Neural progenitor cell (in vitro differentiated cells): Measurements from ENCODE around the gene HDDC2. TPM values are rescaled to one million over a fixed set of nuclear protein-coding genes. Genes with fewer than 3 reads are reported as not detected.

Experiments
- DNase-seq: peaks from one replicate; pipeline ENCODE4 v3.0.0-alpha.2; 2016; ENCODE audit warnings: low spot score
- H2AFZ ChIP-seq: fragments of 200-600 bp; sonication (generic); replicated peaks from 2 replicates; pipeline ENCODE4 v1.6.1; 2016; ENCODE audit warnings: antibody characterized with exemption
- H3F3A ChIP-seq: fragments of 200-600 bp; sonication (generic); 2 replicates; pipeline ENCODE4 v1.6.1; 2016; ENCODE audit warnings: antibody characterized with exemption, low read depth
- H3K27ac ChIP-seq: fragments of 200-600 bp; sonication (generic); 2 replicates; pipeline ENCODE4 v1.5.1; 2016; ENCODE audit warnings: mild to moderate bottlenecking
- H3K27me3 ChIP-seq: fragments of 200-600 bp; sonication (generic); 2 replicates; pipeline ENCODE4 v1.6.1; 2016; ENCODE audit warnings: mild to moderate bottlenecking, moderate library complexity
- H3K36me3 ChIP-seq: fragments of 200-600 bp; sonication (generic); 2 replicates; pipeline ENCODE4 v1.5.1; 2016
- H3K4me1 ChIP-seq: fragments of 200-600 bp; sonication (generic); 2 replicates; pipeline ENCODE4 v1.6.1; 2016; ENCODE audit warnings: mixed run types
- H3K4me2 ChIP-seq: fragments of 200-600 bp; sonication (generic); 2 replicates; pipeline ENCODE4 v1.6.1; 2016
- H3K4me3 ChIP-seq: fragments of 200-600 bp; sonication (generic); 2 replicates; pipeline ENCODE4 v1.5.1; 2016
- H3K79me2 ChIP-seq: fragments of 200-600 bp; sonication (generic); 2 replicates; pipeline ENCODE4 v1.6.1; 2016; ENCODE audit warnings: low read depth
- H3K9ac ChIP-seq: fragments of 200-600 bp; sonication (generic); 2 replicates; pipeline ENCODE4 v1.6.1; 2016
- H3K9me3 ChIP-seq: fragments of 200-600 bp; sonication (generic); 2 replicates; pipeline ENCODE4 v1.5.1; 2016; ENCODE audit warnings: low read depth
- H4K20me1 ChIP-seq: fragments of 200-600 bp; sonication (generic); 2 replicates; pipeline ENCODE4 v1.6.1; 2016; ENCODE audit warnings: low read depth
- H3K27ac Mint-ChIP-seq: 3 replicates; pipeline ENCODE4 v1.8.0; 2021; ENCODE audit warnings: mixed read lengths
- H3K27me3 Mint-ChIP-seq: 2 replicates; pipeline ENCODE4 v1.8.0; 2022; ENCODE audit warnings: low read depth, mild to moderate bottlenecking, inconsistent platforms, moderate library complexity, mixed read lengths; ENCODE audit not compliant: insufficient read depth
- H3K36me3 Mint-ChIP-seq: 3 replicates; pipeline ENCODE4 v1.8.0; 2021; ENCODE audit warnings: mixed read lengths
- H3K4me1 Mint-ChIP-seq: 3 replicates; pipeline ENCODE4 v1.8.0; 2021; ENCODE audit warnings: mixed read lengths
- H3K4me3 Mint-ChIP-seq: 3 replicates; pipeline ENCODE4 v1.8.0; 2021; ENCODE audit warnings: mild to moderate bottlenecking, moderate library complexity, mixed read lengths
- H3K9me3 Mint-ChIP-seq: 3 replicates; pipeline ENCODE4 v1.8.0; 2020; ENCODE audit warnings: mixed read lengths
- EZH2 ChIP-seq: fragments of 200-600 bp; sonication (generic); IDR thresholded peaks from 2 replicates; pipeline ENCODE4 v1.6.1; 2017; ENCODE audit warnings: antibody characterized with exemption, mild to moderate bottlenecking, moderate library complexity
- EZH2phosphoT487 ChIP-seq: fragments of 200-600 bp; sonication (generic); IDR thresholded peaks from 2 replicates; pipeline ENCODE4 v1.6.1; 2017; ENCODE audit warnings: antibody characterized with exemption
- total RNA-seq: library from RNA; depleted of rRNA; stranded (reverse); fragments of >200 nt; gene quantifications from 2 replicates; pipeline ENCODE4 v1.2.3, GENCODE V29; 2015; ENCODE audit warnings: low replicate concordance
- TF ChIP-seq, protein P1 (sequence below): fragments of 200-600 bp; sonication (generic); IDR thresholded peaks from 2 replicates; pipeline ENCODE4 v1.5.1; 2017; ENCODE audit warnings: antibody characterized with exemption, mild to moderate bottlenecking

HDDC2 gene
- total RNA-seq, 1 donor from 2014 or later = 114 TPM

DNA sequence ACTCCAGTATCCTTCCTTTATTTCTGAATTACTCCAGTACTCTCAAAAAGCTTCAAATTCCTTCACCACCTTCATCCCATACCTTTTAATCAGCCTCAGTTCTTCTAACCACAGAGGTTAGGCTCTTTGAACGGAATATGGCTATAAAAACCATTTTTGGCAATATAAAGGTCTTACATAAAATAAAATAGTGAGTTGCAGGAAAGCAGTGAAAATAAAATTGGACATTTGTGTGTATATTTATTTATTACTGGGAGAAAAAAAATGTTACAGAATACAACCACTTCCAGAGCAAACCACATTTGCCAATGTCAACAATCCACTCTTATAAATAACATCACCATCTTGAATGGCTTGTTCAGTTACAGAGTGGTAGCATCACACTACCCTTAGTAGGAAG lies 7.7 kb downstream of the HDDC2 start:
- no peaks in the 10 kb centered on the region for H3K27me3 ChIP-seq
- H3K4me3 ChIP-seq = no peak overlapping the region
- H3K36me3 ChIP-seq = peaks cover 13% of the 10 kb centered on the region
- Mint-ChIP-seq H3K4me1 (no peaks in the 10 kb centered on the region), H3K9me3 (peaks cover 3% of the 10 kb centered on the region), H3K27ac (no peak overlapping the region), H3K27me3 (no peaks in the 10 kb centered on the region), H3K36me3 (peaks cover 47% of the 10 kb centered on the region), H3K4me3 (no peak overlapping the region)
- no peaks in the 10 kb centered on the region for H3K4me1 ChIP-seq
- DNase-seq = no peak
- peaks cover 5% of the 10 kb centered on the region for H4K20me1 ChIP-seq
- no peak overlapping the region for H3K4me2 ChIP-seq
- no peak overlapping the region for H3K27ac ChIP-seq
- no peak overlapping the region for H3K9ac ChIP-seq
- no peaks in the 10 kb centered on the region for H3K9me3 ChIP-seq
- H2AFZ ChIP-seq = no peak overlapping the region
- H3K79me2 ChIP-seq = no peaks in the 10 kb centered on the region
- no peaks in the 10 kb centered on the region for H3F3A ChIP-seq
- TF ChIP-seq, protein P1, sequence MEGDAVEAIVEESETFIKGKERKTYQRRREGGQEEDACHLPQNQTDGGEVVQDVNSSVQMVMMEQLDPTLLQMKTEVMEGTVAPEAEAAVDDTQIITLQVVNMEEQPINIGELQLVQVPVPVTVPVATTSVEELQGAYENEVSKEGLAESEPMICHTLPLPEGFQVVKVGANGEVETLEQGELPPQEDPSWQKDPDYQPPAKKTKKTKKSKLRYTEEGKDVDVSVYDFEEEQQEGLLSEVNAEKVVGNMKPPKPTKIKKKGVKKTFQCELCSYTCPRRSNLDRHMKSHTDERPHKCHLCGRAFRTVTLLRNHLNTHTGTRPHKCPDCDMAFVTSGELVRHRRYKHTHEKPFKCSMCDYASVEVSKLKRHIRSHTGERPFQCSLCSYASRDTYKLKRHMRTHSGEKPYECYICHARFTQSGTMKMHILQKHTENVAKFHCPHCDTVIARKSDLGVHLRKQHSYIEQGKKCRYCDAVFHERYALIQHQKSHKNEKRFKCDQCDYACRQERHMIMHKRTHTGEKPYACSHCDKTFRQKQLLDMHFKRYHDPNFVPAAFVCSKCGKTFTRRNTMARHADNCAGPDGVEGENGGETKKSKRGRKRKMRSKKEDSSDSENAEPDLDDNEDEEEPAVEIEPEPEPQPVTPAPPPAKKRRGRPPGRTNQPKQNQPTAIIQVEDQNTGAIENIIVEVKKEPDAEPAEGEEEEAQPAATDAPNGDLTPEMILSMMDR = no peak
- TF ChIP-seq EZH2 (no peak), EZH2phosphoT487 (no peak)

DNA sequence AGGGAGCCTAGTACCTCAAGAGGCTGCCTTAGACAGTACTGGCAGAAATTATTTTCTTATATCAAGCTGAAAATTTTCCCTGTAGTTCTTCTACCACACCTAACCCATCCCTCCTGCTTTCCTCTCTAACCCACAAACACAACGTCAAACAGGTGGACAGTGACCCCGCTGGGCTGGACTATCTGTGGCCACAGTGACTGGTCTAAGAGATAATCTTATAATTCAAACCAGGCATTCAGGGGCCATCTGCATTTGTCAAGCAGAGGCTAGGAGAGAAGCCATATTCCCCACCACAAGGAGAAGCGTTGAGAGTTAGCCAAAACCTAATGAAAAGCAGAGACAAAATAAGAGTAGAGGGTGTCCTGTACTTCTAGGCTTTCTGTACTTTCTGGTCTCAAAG lies 8.2 kb downstream of the HDDC2 start:
- Histone ChIP-seq H4K20me1 (peaks cover 5% of the 10 kb centered on the region), H3K9ac (no peak overlapping the region), H3K4me2 (no peak overlapping the region), H3K79me2 (no peaks in the 10 kb centered on the region), H3K9me3 (no peaks in the 10 kb centered on the region), H3K27me3 (no peaks in the 10 kb centered on the region), H3K4me3 (no peak overlapping the region), H3K27ac (no peak overlapping the region), H3K4me1 (no peaks in the 10 kb centered on the region), H3F3A (no peaks in the 10 kb centered on the region), H2AFZ (no peak overlapping the region), H3K36me3 (peaks cover 13% of the 10 kb centered on the region)
- Mint-ChIP-seq H3K4me1 (no peaks in the 10 kb centered on the region), H3K9me3 (peaks cover 3% of the 10 kb centered on the region), H3K27ac (no peak overlapping the region), H3K4me3 (no peak overlapping the region), H3K27me3 (no peaks in the 10 kb centered on the region), H3K36me3 (peaks cover 46% of the 10 kb centered on the region)
- no peak for TF ChIP-seq EZH2phosphoT487
- TF ChIP-seq, protein P1 = no peak
- no peak for TF ChIP-seq EZH2
- DNase-seq = no peak

DNA sequence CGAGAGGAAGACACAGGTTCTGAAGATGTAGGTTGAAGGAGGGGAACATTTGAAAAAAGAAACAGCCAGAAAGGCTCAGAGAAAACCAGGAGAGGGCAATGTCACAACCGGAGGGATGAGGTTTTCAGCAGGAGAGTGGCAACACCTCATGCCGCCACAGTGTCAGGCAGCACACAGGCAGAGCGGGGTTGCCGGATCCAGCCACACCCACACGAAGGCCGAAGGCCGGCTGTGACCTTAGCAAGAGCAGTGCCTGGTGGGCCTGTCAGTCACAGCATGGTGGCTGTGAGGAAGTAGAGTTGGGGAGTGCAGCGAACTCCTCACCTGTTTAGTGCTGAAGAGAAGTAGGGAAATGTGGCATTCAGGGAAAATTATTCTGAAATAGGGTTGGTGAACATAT lies 14.0 kb downstream of the HDDC2 start:
- Histone ChIP-seq H3K9ac (no peak overlapping the region), H4K20me1 (no peaks in the 10 kb centered on the region), H3K4me3 (no peak overlapping the region), H3K36me3 (peaks cover 23% of the 10 kb centered on the region), H3K27me3 (no peaks in the 10 kb centered on the region), H3F3A (no peaks in the 10 kb centered on the region), H3K27ac (no peak overlapping the region), H2AFZ (no peak overlapping the region), H3K79me2 (peaks cover 13% of the 10 kb centered on the region), H3K9me3 (peaks cover 5% of the 10 kb centered on the region), H3K4me1 (no peaks in the 10 kb centered on the region), H3K4me2 (no peak overlapping the region)
- Mint-ChIP-seq H3K9me3 (peaks cover 45% of the 10 kb centered on the region), H3K27ac (no peak overlapping the region), H3K36me3 (peaks cover 70% of the 10 kb centered on the region), H3K4me1 (no peaks in the 10 kb centered on the region), H3K4me3 (no peak overlapping the region), H3K27me3 (no peaks in the 10 kb centered on the region)
- TF ChIP-seq EZH2 = no peak
- TF ChIP-seq EZH2phosphoT487 = no peak
- TF ChIP-seq, protein P1 = no peak
- no peak for DNase-seq
